WTC11 (cell line): ENCODE data around the gene BAIAP2L2. TPM values are rescaled to one million over a fixed set of nuclear protein-coding genes. Genes with fewer than 3 reads are reported as not detected.

Experiments used
- ATAC-seq: fragments of 200-7000 bp; cut with Tn5 transposase; 2 replicates; pipeline ENCODE4 v1.10.0; 2021; ENCODE audit warnings: mild to moderate bottlenecking, moderate library complexity
- CTCF ChIA-PET: fragments of 300-600 bp; sonication (Branson Sonifier 250); formaldehyde crosslinking; loops from one replicate; lab custom pipeline; 2021; ENCODE audit warnings: antibody characterized with exemption; lab: Charles Lee
- POLR2A ChIA-PET: fragments of 350-600 bp; sonication (Branson Sonifier 250); formaldehyde crosslinking; loops from one replicate; lab custom pipeline; 2021; ENCODE audit warnings: antibody characterized with exemption; lab: Charles Lee
- DNase-seq: peaks from one replicate; pipeline ENCODE4 v3.0.0; 2021; ENCODE audit warnings: low spot score
- H3K27ac Mint-ChIP-seq: 2 replicates; pipeline ENCODE4 v1.8.0; 2021; ENCODE audit warnings: mixed read lengths
- H3K27me3 Mint-ChIP-seq: 2 replicates; pipeline ENCODE4 v1.8.0; 2021; ENCODE audit warnings: low read depth, mild to moderate bottlenecking, moderate library complexity, mixed read lengths
- H3K36me3 Mint-ChIP-seq: 2 replicates; pipeline ENCODE4 v1.8.0; 2021; ENCODE audit warnings: mixed read lengths
- H3K4me1 Mint-ChIP-seq: 2 replicates; pipeline ENCODE4 v1.8.0; 2022; ENCODE audit warnings: mixed read lengths
- H3K4me3 Mint-ChIP-seq: 2 replicates; pipeline ENCODE4 v1.8.0; 2021; ENCODE audit warnings: mild to moderate bottlenecking, moderate library complexity, mixed read lengths
- H3K9me3 Mint-ChIP-seq: 2 replicates; pipeline ENCODE4 v1.8.0; 2021; ENCODE audit warnings: mixed read lengths
- ATF2 ChIP-seq: sonication (generic); formaldehyde crosslinking; IDR thresholded peaks from 2 replicates; pipeline ENCODE4 v1.8.1; 2022; ENCODE audit warnings: low read depth, missing genetic modification reagents, borderline replicate concordance
- CDX4 ChIP-seq: fragments of 250-450 bp; sonication (Bioruptor Pico); IDR thresholded peaks from 2 replicates; pipeline ENCODE4 v1.9.0; 2021; ENCODE audit warnings: moderate library complexity, mild to moderate bottlenecking, inconsistent platforms, borderline replicate concordance
- CREB1 ChIP-seq: sonication (generic); formaldehyde crosslinking; IDR thresholded peaks from 2 replicates; pipeline ENCODE4 v1.8.0; 2023; ENCODE audit warnings: mild to moderate bottlenecking, missing genetic modification reagents
- ETV6 ChIP-seq: sonication (generic); formaldehyde crosslinking; IDR thresholded peaks from 2 replicates; pipeline ENCODE4 v1.8.1; 2022; ENCODE audit warnings: mild to moderate bottlenecking, missing genetic modification reagents
- IRF2 ChIP-seq: sonication (generic); formaldehyde crosslinking; IDR thresholded peaks from 2 replicates; pipeline ENCODE4 v1.8.0; 2022; ENCODE audit warnings: low read depth, missing genetic modification reagents, borderline replicate concordance
- JAZF1 ChIP-seq: fragments of 250-450 bp; sonication (Bioruptor Pico); IDR thresholded peaks from 2 replicates; pipeline ENCODE4 v1.9.0; 2021; ENCODE audit warnings: moderate library complexity, mild to moderate bottlenecking, inconsistent platforms
- JUN ChIP-seq: sonication (generic); formaldehyde crosslinking; IDR thresholded peaks from 2 replicates; pipeline ENCODE4 v1.8.0; 2023; ENCODE audit warnings: mild to moderate bottlenecking, missing genetic modification reagents
- MAX ChIP-seq: sonication (generic); formaldehyde crosslinking; IDR thresholded peaks from 2 replicates; pipeline ENCODE4 v1.8.0; 2022; ENCODE audit warnings: mild to moderate bottlenecking, missing genetic modification reagents
- NR3C1 ChIP-seq: sonication (generic); formaldehyde crosslinking; conservative IDR thresholded peaks from 2 replicates; pipeline ENCODE4 v1.8.1; 2023; ENCODE audit warnings: low read depth, mild to moderate bottlenecking, missing genetic modification reagents
- PRRX2 ChIP-seq: fragments of 250-450 bp; sonication (Bioruptor Pico); IDR thresholded peaks from 2 replicates; pipeline ENCODE4 v1.8.0; 2021; ENCODE audit warnings: mild to moderate bottlenecking
- SMAD4 ChIP-seq: sonication (generic); formaldehyde crosslinking; IDR thresholded peaks from 2 replicates; pipeline ENCODE4 v1.8.0; 2022; ENCODE audit warnings: mild to moderate bottlenecking, missing genetic modification reagents
- STAT6 ChIP-seq: sonication (generic); formaldehyde crosslinking; conservative IDR thresholded peaks from 2 replicates; pipeline ENCODE4 v1.8.1; 2023; ENCODE audit warnings: mild to moderate bottlenecking, low read depth, missing genetic modification reagents, moderate library complexity
- TEAD4 ChIP-seq: sonication (generic); formaldehyde crosslinking; IDR thresholded peaks from 2 replicates; pipeline ENCODE4 v1.8.0; 2022; ENCODE audit warnings: mild to moderate bottlenecking, missing genetic modification reagents
- USF2 ChIP-seq: sonication (generic); formaldehyde crosslinking; IDR thresholded peaks from 2 replicates; pipeline ENCODE4 v1.8.1; 2023; ENCODE audit warnings: mild to moderate bottlenecking, missing genetic modification reagents, moderate library complexity
- ZBTB43 ChIP-seq: sonication (generic); formaldehyde crosslinking; IDR thresholded peaks from 2 replicates; pipeline ENCODE4 v1.8.1; 2023; ENCODE audit warnings: mild to moderate bottlenecking, missing genetic modification reagents
- ZMAT4 ChIP-seq: fragments of 250-450 bp; sonication (Bioruptor Pico); IDR thresholded peaks from 2 replicates; pipeline ENCODE4 v1.9.0; 2021; ENCODE audit warnings: mild to moderate bottlenecking
- ZNF532 ChIP-seq: fragments of 250-450 bp; sonication (Bioruptor Pico); IDR thresholded peaks from 2 replicates; pipeline ENCODE4 v1.9.0; 2021; ENCODE audit warnings: mild to moderate bottlenecking, borderline replicate concordance
- ZNF671 ChIP-seq: fragments of 250-450 bp; sonication (Bioruptor Pico); IDR thresholded peaks from 2 replicates; pipeline ENCODE4 v1.8.0; 2021; ENCODE audit warnings: mild to moderate bottlenecking
- total RNA-seq: library from RNA; stranded (reverse); gene quantifications from 3 replicates; pipeline ENCODE4 v1.2.3, GENCODE V29; 2021

BAIAP2L2 gene
- total RNA-seq, 1 experiment from 2014 or later = 3.0 TPM

GRCh38 chr22:38040953-38041759, 69.3 kb downstream of the BAIAP2L2 start (continued):
- no peak for TF ChIP-seq ZBTB43

- Mint-ChIP-seq H3K9me3 (no peaks in the 10 kb centered on the region), H3K4me1 (peaks cover 14% of the 10 kb centered on the region), H3K27ac (no peak overlapping the region), H3K4me3 (no peak overlapping the region), H3K27me3 (no peaks in the 10 kb centered on the region; the same call in 1 of the 2 replicates), H3K36me3 (no peaks in the 10 kb centered on the region)
- TF ChIP-seq ZNF671 (CRISPR knock-in tag) (no peak), CDX4 (CRISPR knock-in tag) (no peak), STAT6 (no peak), MAX (no peak), TEAD4 (CRISPR knock-in tag) (no peak), JUN (CRISPR knock-in tag) (no peak), ATF2 (CRISPR knock-in tag) (no peak), ETV6 (CRISPR knock-in tag) (no peak), IRF2 (no peak), SMAD4 (CRISPR knock-in tag) (no peak)
- ChIA-PET CTCF (interaction anchor here (1.4 to 2.4 kb wide), 2 partner anchors 13 to 59 kb away, joined by 6 to 13 read pairs; no protein-coding TSS in a partner anchor), POLR2A (no interaction called here)
- no peak for DNase-seq
- no peak for ATAC-seq
Measured at GRCh38 chr22:38038890-38039812, 71.3 kb downstream of the BAIAP2L2 start.

- ChIA-PET CTCF (interaction anchor here (1.0 kb wide), 1 partner anchor 14 kb away, joined by 7 read pairs; no protein-coding TSS in a partner anchor), POLR2A (no interaction called here)
- H3K4me1 Mint-ChIP-seq = peaks cover 20% of the 10 kb centered on the region
- TF ChIP-seq USF2 (CRISPR knock-in tag) (no peak), MAX (no peak), NR3C1 (CRISPR knock-in tag) (no peak), PRRX2 (no peak), CREB1 (CRISPR knock-in tag) (no peak), ZMAT4 (CRISPR knock-in tag) (no peak), JAZF1 (no peak), ZNF532 (CRISPR knock-in tag) (no peak)
Measured at GRCh38 chr22:38038426-38038825, 72.1 kb downstream of the BAIAP2L2 start.

More at GRCh38 chr22:38038426-38038825, 72.1 kb downstream of the BAIAP2L2 start:
- no peaks in the 10 kb centered on the region for H3K9me3 Mint-ChIP-seq
- DNase-seq (no peak), ATAC-seq (no peak)
- no peaks in the 10 kb centered on the region for H3K36me3 Mint-ChIP-seq
- H3K4me3 Mint-ChIP-seq = no peak overlapping the region
- H3K27me3 Mint-ChIP-seq = no peaks in the 10 kb centered on the region; the same call in 1 of the 2 replicates
- H3K27ac Mint-ChIP-seq = no peak overlapping the region
